ENCODE data around the gene ACAN. TPM values are rescaled to one million over a fixed set of nuclear protein-coding genes. Genes with fewer than 3 reads are reported as not detected.

Gene ACAN
- polyA plus RNA-seq, 3 donors: not detected

- no peak overlapping the region for H3K4me3 Mint-ChIP-seq
- DNase-seq: no peak
- WGBS (ENCODE audit: insufficient coverage): 94% methylated on average over 11 of the region's 13 CpGs
- no peaks in the 10 kb centered on the region for H3K4me1 Mint-ChIP-seq
- H3K27ac Mint-ChIP-seq: no peak overlapping the region
- no peaks in the 10 kb centered on the region for H3K36me3 Mint-ChIP-seq
- Histone ChIP-seq H3K27me3 (ENCODE audit: control insufficient read depth in 2 of 2, insufficient read depth in 2 of 2, low read length in 2 of 2) (no peaks in the 10 kb centered on the region), H3K27ac (ENCODE audit: low read depth in 1 of 2, low read length in 2 of 2) (no peak overlapping the region), H3K9ac (ENCODE audit: insufficient read depth, low read length, poor library complexity, severe bottlenecking) (no peak overlapping the region), H3K79me2 (ENCODE audit: insufficient read depth, low read length) (no peaks in the 10 kb centered on the region), H2AFZ (ENCODE audit: insufficient read depth, low read depth, low read length, poor library complexity, severe bottlenecking) (no peak overlapping the region), H3K4me2 (replicated peaks; ENCODE audit: extremely low read depth, low read length, poor library complexity, severe bottlenecking) (no peak overlapping the region), H3K4me3 (replicated peaks in 1 of 3; ENCODE audit: low read depth in 2 of 3, low read length in 3 of 3) (no peak overlapping the region), H3K36me3 (replicated peaks in 1 of 2; ENCODE audit: control insufficient read depth in 1 of 2, insufficient read depth in 2 of 2, low read length in 2 of 2) (no peaks in the 10 kb centered on the region), H3K9me3 (replicated peaks in 1 of 2; ENCODE audit: control insufficient read depth in 1 of 2, insufficient read depth in 1 of 2, low read length in 2 of 2) (no peaks in the 10 kb centered on the region), H3K4me1 (ENCODE audit: control insufficient read depth in 1 of 2, insufficient read depth in 2 of 2, low read length in 2 of 2) (no peaks in the 10 kb centered on the region), H4K20me1 (ENCODE audit: insufficient read depth, low read length) (no peaks in the 10 kb centered on the region)
- peaks cover 3 to 4% (median 3%) of the 10 kb centered on the region in 3 donors for H3K27me3 Mint-ChIP-seq (ENCODE audit: low read depth in 3 of 3)
- H3K9me3 Mint-ChIP-seq: no peaks in the 10 kb centered on the region
- intact Hi-C loops (cut with micrococcal nuclease): no loop called here
- no peak for TF ChIP-seq CTCF (IDR thresholded peaks at IDR 0.05)
These were observed 70.5 kb downstream of the ACAN start for GRCh38 chr15:88873786-88874185.

GRCh38 chr15:88874275-88874674, 71.0 kb downstream of the ACAN start:
- Histone ChIP-seq H3K36me3 (replicated peaks in 1 of 2; ENCODE audit: control insufficient read depth in 1 of 2, insufficient read depth in 2 of 2, low read length in 2 of 2) (no peaks in the 10 kb centered on the region), H3K27ac (ENCODE audit: low read depth in 1 of 2, low read length in 2 of 2) (no peak overlapping the region), H3K79me2 (ENCODE audit: insufficient read depth, low read length) (no peaks in the 10 kb centered on the region), H3K27me3 (ENCODE audit: control insufficient read depth in 2 of 2, insufficient read depth in 2 of 2, low read length in 2 of 2) (no peaks in the 10 kb centered on the region), H3K9ac (ENCODE audit: insufficient read depth, low read length, poor library complexity, severe bottlenecking) (no peak overlapping the region), H3K4me2 (replicated peaks; ENCODE audit: extremely low read depth, low read length, poor library complexity, severe bottlenecking) (no peak overlapping the region), H3K9me3 (replicated peaks in 1 of 2; ENCODE audit: control insufficient read depth in 1 of 2, insufficient read depth in 1 of 2, low read length in 2 of 2) (no peaks in the 10 kb centered on the region), H4K20me1 (ENCODE audit: insufficient read depth, low read length) (no peaks in the 10 kb centered on the region), H3K4me3 (replicated peaks in 1 of 3; ENCODE audit: low read depth in 2 of 3, low read length in 3 of 3) (no peak overlapping the region), H3K4me1 (ENCODE audit: control insufficient read depth in 1 of 2, insufficient read depth in 2 of 2, low read length in 2 of 2) (no peaks in the 10 kb centered on the region), H2AFZ (ENCODE audit: insufficient read depth, low read depth, low read length, poor library complexity, severe bottlenecking) (no peak overlapping the region)
- no peaks in the 10 kb centered on the region for H3K36me3 Mint-ChIP-seq
- H3K27me3 Mint-ChIP-seq (ENCODE audit: low read depth in 3 of 3): peaks cover 3% of the 10 kb centered on the region in 3 donors
- no peak for TF ChIP-seq CTCF (IDR thresholded peaks at IDR 0.05)
- no peak overlapping the region for H3K27ac Mint-ChIP-seq
- no peak for DNase-seq
- 90% methylated on average over 10 of the region's 15 CpGs for WGBS (ENCODE audit: insufficient coverage)
- no peaks in the 10 kb centered on the region for H3K4me1 Mint-ChIP-seq
- no peak overlapping the region for H3K4me3 Mint-ChIP-seq
- intact Hi-C loops (cut with micrococcal nuclease): no loop called here
- no peaks in the 10 kb centered on the region for H3K9me3 Mint-ChIP-seq

Data from CD14-positive monocyte (primary cell).